Smooth muscle cell of the brain vasculature (primary cell): ENCODE data around the gene SLC22A12.
A peak's percentile ranks its signal among the peaks of the same experiment; 100 is the strongest.
"Not testable (repeated sequence)": the region's sequence is repeated elsewhere in the genome, so short reads cannot be mapped to it uniquely, and the experiment has no call there.

ENCODE experiments used
- DNase-seq: peaks from one replicate; pipeline ENCODE4 v3.0.0-alpha.2; 2012; ENCODE audit warnings: low read depth, low spot score

Gene SLC22A12

DNA sequence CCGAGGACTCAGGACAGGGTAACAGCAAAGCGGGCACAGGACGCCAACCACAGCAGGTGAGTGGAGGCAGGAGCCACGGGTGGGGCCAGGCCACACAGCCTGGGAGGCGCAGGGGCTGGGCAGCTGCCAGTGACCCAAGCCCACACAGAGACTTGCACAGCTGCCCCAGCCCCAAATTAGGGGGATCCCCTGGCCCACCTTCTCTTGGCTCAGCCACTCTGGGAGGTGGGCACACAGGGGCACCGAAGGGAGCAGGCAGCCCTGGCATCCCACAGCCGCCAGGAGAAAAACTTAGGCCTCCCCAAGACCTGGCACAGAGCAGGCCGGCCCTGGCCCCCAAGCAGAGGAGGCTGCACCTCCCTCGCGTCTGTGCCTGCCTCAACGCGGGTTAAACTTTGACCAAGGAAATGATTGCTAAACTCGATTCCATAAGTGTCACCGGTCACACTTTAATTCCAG lies at the start of gene SLC22A12:
Gene SLC22A12 (plus strand): TSS at position 458 of the 459 bp plus-strand sequence. CDS start 337 bp downstream, outside the sequence.
- no peak for DNase-seq

DNA sequence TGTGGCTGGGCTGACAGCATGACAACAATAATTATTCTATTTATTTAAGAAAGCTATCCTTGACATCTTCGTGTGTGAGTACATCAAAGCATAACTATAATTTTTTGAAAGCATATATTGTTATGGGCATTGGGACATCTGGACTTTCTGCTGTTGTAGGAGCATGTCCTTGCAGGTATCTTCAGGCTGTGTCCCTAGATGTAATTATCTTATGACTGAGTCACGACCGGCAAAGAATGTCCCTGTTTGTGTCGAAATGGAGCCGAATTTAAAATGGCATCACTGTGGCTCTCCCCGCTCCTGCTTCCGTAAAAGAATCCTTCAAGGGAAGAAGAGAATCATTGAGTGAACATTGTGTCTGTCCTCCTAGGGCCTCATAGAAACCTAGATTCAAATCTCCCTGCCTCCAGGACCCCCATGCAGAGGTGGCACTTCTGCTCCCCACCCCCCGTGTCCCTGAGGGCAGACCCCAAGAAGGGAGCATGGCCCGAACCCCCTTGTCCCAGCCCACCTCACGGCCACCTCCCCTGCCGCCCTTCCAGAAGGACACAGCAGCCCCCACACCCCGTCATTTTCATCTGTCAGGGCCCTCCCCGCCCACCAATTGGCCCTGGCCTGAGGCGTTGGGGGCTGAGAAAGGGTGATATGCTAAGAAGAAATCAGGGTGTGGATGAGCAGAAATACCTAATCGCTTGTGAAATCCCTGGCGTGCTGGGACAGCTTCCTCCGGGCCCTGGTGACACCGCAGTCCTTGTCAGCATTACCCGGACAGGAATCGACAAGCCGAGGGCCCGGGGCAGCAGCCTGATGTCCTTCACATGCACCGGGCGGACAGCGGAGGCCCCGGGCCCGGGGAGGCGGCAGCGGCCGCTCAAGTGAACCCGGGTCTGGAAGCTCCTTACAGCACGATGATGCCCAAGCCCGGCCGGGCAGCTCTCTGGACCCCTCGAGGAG lies 48.6 kb upstream of the SLC22A12 start:
- no peak for DNase-seq

DNA sequence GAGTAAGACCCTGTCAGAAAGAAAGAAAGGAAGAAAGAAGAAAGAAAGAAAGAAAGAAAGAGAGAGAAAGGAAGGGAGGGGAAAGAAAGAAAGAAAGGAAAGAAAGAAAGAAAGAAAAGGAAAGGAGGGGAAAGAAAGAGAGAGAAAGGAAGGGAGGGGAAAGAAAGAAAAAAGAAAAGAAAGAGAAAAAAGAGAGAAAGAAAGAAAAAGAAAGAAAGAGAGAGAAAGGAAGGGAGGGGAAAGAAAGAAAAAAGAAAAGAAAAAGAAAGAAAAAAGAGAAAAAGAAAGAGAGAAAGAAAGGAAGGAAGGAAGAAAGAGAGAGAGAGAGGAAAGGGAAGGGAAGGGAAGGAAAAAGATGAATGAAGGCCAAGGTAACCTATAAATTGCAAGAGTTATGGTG lies 47.2 kb upstream of the SLC22A12 start:
- no peak for DNase-seq

DNA sequence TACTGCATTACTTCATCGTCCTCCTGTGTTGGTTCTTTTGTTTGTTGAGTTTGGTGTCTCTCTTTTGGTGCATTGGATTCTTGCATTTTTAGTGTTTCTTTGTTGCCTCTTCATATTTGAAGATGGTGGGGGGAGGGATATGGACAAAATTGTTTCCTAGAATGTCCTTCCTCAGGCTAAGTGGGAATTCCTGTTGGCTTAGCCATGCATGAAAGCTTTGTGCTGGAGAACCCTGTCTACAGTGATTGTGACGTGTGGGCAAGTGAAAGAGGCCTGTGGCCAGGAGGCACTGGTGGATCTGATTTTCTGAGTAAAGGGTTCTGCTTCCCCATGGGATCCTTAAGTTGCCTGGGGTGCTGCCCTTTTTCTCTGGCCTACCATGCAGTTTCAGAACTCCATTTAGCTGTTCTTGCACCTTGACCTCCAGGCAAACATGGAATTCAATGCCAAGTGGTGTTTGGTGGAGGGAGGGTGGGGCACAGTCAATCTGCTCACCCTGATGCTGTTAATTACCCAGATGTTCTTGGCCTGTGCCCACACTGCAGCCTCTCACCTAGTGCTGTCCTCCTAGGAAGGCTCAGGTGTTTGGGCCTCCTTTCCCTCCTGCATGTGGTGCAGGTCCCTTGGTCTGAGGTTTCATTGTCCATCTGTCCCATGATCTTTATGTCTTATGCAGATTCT lies 46.3 kb upstream of the SLC22A12 start:
- no peak for DNase-seq

DNA sequence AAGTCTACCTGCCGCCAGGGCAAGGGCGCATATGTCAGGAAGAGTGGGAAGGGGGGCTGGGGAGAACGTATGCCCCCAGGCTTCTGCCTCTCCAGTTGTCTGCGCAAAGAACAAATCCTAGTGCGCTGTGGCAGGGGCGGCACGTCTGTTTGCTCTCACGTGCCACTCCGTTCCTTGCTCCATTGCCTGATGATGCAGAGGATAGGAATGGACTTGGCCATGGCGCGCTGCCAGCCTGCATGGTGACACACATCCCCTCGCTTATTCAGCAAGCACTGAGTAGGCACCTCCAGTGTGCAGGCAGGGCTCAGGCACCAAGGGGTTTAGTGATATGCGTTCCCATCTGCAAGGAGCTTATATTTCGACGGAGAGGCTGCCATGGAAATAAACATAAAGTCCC lies 45.4 kb upstream of the SLC22A12 start:
- DNase-seq = no peak

DNA sequence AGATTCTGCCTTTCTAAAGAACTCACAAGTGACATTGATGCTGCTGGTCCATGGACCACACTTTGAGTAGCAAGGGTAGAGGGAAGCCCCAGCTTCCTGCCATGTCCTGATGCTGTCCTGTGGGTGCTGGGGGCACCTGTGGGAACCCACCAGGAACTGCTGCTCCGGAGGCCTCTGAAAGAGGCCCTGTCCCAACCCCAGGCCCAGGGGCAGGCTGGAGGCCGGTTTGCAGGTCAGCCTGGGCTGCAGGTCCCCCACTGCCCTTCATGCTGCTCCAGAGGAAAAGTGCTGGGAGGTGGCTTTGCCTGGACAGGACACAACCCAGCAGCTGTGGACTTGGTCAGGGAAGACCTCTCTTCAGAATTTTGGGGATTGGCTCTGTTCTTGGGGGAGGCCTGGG lies 44.8 kb upstream of the SLC22A12 start:
- no peak for DNase-seq

DNA sequence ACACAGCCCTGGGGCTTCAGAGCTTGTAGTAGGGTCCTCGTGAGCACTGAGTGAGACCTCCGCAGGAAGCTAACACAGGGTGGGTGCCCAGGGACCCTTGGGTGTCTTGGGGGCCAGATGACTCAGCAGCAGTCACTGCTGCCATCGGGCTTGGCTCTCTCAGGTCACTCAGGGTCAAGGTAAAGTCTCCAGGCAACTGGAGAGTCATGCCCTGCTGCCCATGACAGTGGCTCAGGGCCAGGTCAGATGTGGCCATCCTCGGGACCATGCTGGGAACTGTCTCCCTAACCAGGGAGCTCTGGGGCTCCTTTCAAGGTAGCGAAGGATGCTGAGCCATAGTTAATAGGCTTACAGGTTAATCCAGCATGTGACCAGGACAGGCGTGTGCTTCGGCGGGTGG lies 44.4 kb upstream of the SLC22A12 start:
- DNase-seq = no peak

DNA sequence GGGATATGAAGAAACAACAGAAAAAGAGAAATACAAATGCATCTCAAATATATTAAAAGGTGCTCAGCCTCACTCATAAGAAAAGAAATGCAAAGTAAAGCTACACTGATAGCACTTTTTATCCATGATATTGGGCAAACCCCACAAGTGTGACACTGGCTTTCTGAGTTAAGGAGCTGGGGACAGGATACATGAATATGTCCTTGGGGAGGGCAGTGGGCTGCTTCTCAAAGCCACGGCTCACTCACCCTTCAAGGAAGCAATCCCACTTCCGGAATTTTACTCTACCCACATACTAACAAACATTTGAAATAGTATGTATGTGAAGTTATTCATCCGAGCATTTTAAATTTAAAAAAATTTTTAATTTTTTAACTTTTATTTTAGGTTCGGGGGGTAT lies 41.1 kb upstream of the SLC22A12 start:
- DNase-seq = no peak

DNA sequence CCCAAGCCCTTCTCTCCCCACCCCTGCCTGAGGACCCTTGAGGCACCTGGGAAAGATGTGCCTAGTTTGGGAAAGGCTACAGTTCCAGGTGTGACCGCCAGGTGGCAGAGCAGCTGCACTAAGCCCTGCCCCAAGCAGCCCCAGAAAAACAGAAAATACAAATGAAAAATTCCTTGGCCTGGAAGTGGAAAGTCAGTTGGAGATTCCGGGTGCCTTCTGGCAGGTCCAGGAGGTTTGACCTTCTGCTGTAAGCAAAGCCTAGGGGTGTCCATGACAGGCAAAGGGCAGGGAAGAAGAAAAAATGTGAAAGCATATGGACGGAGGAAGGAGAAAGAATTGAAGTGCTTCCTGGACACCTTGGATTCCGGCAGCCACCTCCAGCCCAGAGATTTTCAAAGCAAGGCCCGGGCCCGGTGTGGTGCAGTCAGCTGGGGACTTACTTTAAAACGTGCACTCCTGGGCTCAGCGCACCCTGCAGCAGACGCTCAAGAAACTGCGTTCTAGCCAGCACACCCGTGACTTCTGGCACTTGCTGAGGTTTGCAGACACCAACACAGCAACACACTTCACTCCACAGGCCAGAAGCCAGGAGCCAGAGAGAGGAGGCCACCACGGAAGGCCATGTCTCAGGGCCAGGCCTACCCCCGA lies 37.3 kb upstream of the SLC22A12 start:
- DNase-seq = peak; percentile 29

DNA sequence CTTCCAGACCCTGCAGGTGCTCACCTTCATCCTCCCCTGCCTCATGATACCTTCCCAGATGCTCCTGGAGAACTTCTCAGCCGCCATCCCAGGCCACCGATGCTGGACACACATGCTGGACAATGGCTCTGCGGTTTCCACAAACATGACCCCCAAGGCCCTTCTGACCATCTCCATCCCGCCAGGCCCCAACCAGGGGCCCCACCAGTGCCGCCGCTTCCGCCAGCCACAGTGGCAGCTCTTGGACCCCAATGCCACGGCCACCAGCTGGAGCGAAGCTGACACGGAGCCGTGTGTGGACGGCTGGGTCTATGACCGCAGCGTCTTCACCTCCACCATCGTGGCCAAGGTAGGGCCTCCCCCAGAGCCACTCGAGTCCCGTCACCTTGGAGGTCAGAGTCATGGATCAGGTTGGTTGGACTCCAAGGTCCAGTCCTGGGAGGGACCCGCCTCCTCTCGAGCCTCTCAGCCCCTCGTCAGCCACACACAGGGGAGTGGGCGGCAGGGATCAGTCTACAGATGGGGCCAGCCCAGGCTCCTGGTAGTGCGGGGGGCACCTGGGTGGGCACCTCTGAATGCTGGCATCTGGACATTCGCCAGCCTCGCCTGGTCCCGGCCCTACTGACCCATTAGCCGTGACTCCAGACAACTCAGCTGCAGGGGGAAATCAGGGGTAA lies 34.8 kb upstream of the SLC22A12 start:
- no peak for DNase-seq

DNA sequence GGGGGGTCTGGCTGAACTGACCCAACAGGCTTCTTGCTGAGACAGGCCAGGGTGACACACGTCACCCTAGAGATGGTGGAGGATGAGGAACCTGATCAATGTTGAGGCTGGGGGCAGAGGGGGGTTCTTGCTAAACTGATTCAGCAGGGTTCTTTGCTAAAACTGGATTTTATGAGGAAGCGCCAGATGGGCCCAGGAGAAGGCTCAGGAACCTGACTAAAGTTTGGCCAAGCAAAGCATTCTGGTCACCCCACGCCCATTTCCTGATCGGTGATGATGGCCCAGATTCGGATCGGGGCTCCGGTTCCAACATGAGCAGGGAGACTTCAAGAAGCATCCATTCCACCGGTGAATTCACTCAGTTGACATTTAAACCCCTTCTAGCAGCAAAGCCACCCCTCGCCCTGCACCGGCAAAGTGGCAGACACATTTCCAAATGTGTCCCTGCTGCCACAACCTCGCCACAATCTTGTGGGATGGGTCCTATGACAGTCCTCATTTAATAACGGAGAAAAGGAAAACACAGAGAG lies 34.2 kb upstream of the SLC22A12 start:
- DNase-seq = no peak

DNA sequence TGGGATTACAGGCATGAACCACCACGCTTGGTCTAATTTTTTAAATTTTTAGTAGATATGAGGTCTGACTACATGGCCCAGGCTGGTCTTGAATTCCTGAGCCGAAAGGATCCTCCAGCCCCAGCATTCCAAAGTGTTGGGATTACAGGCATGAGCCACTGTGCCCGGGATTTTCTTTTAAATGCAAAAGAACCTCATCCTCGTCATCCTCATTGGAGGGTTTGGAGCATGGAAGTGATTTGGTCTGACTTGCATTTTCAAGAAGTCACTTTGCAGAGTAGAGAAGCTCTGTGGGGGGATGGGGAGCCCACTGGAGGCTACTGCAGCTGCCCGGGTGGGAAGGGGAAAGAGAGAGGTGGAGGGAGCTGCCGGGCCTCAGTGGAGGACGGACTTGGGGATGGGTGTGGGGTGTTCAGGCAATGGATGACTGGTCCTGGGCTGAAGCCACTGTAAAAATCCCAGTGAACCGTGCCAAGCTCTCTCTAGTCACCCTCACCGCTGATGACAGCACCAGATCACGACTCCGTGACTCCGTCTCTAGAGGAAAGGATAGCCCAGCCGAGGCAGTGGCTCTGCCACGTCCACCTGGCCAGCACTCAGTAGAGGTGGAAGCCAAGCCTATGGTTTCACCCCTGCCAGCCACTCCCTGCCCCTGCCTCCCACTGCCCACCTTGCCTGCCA lies 32.8 kb upstream of the SLC22A12 start:
- no peak for DNase-seq

DNA sequence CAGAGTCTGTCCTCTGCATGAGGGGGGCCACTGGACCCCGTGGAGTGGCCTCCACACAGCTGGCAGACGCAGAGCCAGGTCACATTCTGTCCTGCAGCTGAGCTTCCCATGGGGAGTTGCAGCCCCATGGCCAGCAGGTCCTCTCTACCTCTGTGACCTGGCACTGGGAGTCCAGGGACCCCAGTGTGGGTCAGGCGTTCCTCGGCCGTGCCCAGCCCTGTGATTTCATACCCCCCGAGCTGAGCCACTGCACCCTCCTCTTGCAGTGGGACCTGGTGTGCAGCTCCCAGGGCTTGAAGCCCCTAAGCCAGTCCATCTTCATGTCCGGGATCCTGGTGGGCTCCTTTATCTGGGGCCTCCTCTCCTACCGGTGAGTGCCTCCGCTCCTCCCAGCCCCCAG lies 32.2 kb upstream of the SLC22A12 start:
- no peak for DNase-seq

DNA sequence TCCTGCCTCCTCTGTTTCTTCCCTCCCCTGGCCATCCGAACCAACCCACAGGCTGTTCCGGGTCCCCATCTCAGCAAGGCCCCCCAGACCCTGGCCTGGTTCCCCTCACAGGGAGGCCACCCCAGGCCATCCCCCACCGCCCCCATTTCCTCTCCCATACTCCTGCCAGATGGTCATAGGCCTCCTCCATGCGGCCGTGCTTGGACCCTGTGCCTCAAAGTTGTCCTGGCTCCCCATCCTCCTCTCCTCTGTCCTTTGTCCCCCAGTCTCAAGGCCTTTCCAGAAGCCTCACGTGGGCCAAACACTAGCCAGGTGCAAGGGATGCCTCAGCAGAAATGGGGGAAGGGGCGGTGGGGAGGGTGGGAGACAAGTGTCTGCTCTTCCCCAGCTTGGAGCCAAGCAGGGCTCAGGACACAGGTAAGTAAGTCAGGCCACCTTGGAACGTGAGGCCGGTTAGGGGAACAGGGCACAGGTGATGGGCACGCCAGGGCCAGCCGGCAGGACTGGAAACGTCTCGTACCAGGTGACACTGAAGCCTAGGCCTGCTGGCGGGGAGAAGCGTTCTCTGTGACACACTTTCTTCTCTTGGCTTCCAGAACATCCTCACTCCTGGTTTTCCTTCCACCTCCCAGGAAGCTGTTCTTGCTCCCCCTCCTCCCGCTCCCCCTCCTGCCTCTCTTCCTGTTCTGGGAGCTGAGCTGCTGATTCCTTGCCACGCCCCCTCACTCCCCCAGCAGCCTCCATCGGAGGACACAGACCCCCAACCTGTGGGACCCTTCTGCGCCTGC lies 31.5 kb upstream of the SLC22A12 start:
- no peak for DNase-seq

DNA sequence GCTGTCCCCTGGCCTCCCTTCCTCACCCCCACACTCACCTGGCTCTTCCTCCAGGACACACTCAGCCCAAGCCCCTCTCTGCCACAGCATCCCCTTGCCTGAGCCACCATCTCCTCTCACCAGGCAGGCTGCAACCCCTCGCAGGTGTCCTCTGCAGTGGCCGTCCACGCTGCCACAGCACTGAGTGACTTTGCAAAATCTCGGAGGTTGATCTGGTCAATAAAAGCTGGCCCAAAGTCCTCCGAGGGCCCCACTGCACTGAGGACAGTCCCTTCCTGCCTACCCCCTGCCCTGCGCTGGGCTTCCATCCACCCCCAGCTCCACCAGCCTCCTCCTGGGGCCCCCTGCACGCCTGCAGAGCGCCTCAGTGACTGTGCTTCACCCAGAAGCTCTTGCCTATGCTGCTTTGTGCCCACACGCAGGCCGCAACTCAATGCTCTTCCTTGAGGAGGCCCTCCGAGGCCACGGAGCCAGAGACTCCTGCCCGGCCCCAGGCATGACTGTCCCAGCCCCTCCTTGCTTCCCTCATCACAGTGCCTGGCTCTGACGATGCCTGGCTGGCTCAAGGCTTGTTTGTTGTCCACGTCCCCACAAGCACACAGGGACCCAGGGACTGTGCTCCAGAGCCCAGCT lies 30.8 kb upstream of the SLC22A12 start:
- no peak for DNase-seq

DNA sequence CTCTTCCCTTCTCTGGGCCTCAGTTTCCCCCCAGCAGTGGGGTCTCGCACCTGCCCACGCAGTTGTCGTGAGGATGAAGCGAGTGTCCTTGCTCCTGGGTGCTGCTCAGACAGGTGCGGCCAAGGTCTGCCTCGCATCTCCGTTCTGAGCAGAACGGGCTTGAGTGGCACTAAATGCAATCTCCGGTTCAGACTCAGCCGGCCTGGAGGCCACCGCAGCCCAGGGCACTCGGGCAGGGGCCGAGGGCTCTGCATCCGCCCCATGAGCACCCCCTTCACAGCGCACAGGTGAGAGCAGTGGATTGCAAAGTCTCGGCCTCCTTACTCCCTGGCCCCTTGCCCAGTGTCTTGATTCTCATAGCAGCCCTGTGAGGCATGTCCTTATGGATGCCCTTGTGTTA lies 30.1 kb upstream of the SLC22A12 start:
- DNase-seq = no peak

DNA sequence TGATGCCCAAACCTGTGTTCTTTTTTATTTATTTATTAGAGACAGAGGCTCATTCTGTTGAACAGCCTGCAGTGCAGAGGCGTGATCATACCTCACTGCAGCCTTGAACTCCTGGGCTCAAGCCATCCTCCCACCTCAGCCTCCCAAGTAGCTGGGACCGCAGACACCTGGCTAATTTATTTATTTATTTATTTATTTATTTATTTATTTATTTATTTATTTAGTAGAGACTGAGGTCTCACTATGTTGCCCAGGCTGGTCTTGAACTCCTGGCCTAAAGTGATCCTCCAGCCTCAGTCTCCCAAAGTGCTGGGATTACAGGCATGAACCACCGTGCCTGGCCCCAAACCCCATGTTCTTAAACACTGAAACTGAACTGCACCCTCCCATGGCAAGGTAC lies 29.6 kb upstream of the SLC22A12 start:
- DNase-seq = not testable (repeated sequence)

DNA sequence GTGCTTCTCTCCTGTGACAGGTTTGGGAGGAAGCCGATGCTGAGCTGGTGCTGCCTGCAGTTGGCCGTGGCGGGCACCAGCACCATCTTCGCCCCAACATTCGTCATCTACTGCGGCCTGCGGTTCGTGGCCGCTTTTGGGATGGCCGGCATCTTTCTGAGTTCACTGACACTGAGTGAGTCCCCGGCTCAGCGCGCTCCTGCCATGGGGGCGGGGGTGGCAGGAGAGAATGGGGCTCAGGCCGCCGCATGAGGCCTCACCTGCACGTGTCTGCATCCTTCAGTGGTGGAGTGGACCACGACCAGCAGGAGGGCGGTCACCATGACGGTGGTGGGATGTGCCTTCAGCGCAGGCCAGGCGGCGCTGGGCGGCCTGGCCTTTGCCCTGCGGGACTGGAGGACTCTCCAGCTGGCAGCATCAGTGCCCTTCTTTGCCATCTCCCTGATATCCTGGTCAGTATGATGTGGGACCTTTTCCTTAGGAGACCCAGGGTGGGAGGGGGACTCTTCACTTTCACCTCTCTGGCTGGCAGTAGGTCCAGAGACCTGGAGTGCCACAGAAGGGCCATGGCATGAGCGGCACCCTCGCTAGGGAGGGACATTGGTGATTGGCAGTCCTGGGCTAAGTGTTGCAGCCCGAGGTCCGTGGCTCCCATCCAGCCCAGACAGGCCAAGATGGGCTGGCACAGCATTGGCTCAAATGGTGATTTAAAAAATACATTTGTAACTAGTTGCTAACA lies 28.9 kb upstream of the SLC22A12 start:
- DNase-seq = no peak
